H9 (cell line): ENCODE results near the gene AQP9. TPM values are rescaled to one million over a fixed set of nuclear protein-coding genes. Genes with fewer than 3 reads are reported as not detected.

ENCODE experiments used
- DNase-seq: peaks from one replicate; pipeline ENCODE4 v3.0.0-alpha.2; 2017
- H2AFZ ChIP-seq: one replicate; pipeline ENCODE4 v1.6.1; 2013; ENCODE audit warnings: mild to moderate bottlenecking, low read length, control low read depth, moderate library complexity
- H2AK5ac ChIP-seq: 2 replicates; pipeline ENCODE4 v1.6.1; 2013; ENCODE audit warnings: low read length, control low read depth, mixed read lengths; ENCODE audit not compliant: insufficient read length
- H2BK120ac ChIP-seq: one replicate; pipeline ENCODE4 v1.6.1; 2013; ENCODE audit warnings: low read depth, mild to moderate bottlenecking, low read length, control low read depth, inconsistent platforms; ENCODE audit not compliant: poor library complexity, severe bottlenecking
- H2BK12ac ChIP-seq: 2 replicates; pipeline ENCODE4 v1.6.1; 2013; ENCODE audit warnings: low read length, control low read depth, mixed read lengths, low read depth; ENCODE audit not compliant: insufficient read length
- H2BK15ac ChIP-seq: 2 replicates; pipeline ENCODE4 v1.6.1; 2013; ENCODE audit warnings: low read depth, low read length, control low read depth
- H2BK20ac ChIP-seq: one replicate; pipeline ENCODE4 v1.6.1; 2013; ENCODE audit warnings: low read depth, mild to moderate bottlenecking, low read length, control low read depth, inconsistent platforms; ENCODE audit not compliant: poor library complexity, severe bottlenecking
- H2BK5ac ChIP-seq: 2 replicates; pipeline ENCODE4 v1.6.1; 2013; ENCODE audit warnings: low read length, control low read depth, mixed read lengths; ENCODE audit not compliant: insufficient read length
- H3K14ac ChIP-seq: 2 replicates; pipeline ENCODE4 v1.6.1; 2013; ENCODE audit warnings: low read length, control low read depth; ENCODE audit not compliant: insufficient read depth
- H3K18ac ChIP-seq: 2 replicates; pipeline ENCODE4 v1.6.1; 2013; ENCODE audit warnings: low read depth, mild to moderate bottlenecking, mixed read lengths, low read length, control low read depth; ENCODE audit not compliant: insufficient read length
- H3K23ac ChIP-seq: 2 replicates; pipeline ENCODE4 v1.6.1; 2013; ENCODE audit warnings: low read length, control low read depth, mixed read lengths, low read depth; ENCODE audit not compliant: insufficient read length
- H3K23me2 ChIP-seq: 2 replicates; pipeline ENCODE4 v1.6.1; 2013; ENCODE audit warnings: low read depth, mild to moderate bottlenecking, mixed read lengths, low read length, control low read depth; ENCODE audit not compliant: insufficient read length, poor library complexity, severe bottlenecking
- H3K27ac ChIP-seq: 2 replicates; pipeline ENCODE4 v1.5.1; 2013; ENCODE audit warnings: low read length, control low read depth, mixed read lengths, low read depth; ENCODE audit not compliant: insufficient read length
- H3K27me3 ChIP-seq: 2 replicates; pipeline ENCODE4 v1.6.1; 2013; ENCODE audit warnings: low read length, control low read depth, inconsistent platforms; ENCODE audit not compliant: insufficient read depth
- H3K4ac ChIP-seq: 2 replicates; pipeline ENCODE4 v1.6.1; 2013; ENCODE audit warnings: low read depth, mild to moderate bottlenecking, control low read depth, inconsistent platforms, low read length, moderate library complexity
- H3K4me1 ChIP-seq: 2 replicates; pipeline ENCODE4 v1.6.1; 2013; ENCODE audit warnings: low read length, control low read depth, inconsistent platforms; ENCODE audit not compliant: insufficient read depth
- H3K4me2 ChIP-seq: 2 replicates; pipeline ENCODE4 v1.6.1; 2013; ENCODE audit warnings: low read length, control low read depth, mixed read lengths; ENCODE audit not compliant: insufficient read length, insufficient read depth
- H3K56ac ChIP-seq: 2 replicates; pipeline ENCODE4 v1.6.1; 2013; ENCODE audit warnings: low read depth, mild to moderate bottlenecking, mixed read lengths, low read length, control low read depth; ENCODE audit not compliant: insufficient read length
- H3K79me1 ChIP-seq: 2 replicates; pipeline ENCODE4 v1.6.1; 2013; ENCODE audit warnings: low read depth, mild to moderate bottlenecking, moderate library complexity, low read length, control low read depth, inconsistent platforms; ENCODE audit not compliant: insufficient read depth, poor library complexity, severe bottlenecking
- H3K79me2 ChIP-seq: 2 replicates; pipeline ENCODE4 v1.6.1; 2013; ENCODE audit warnings: low read length, control low read depth, inconsistent platforms; ENCODE audit not compliant: insufficient read depth
- H3K9ac ChIP-seq: 2 replicates; pipeline ENCODE4 v1.6.1; 2013; ENCODE audit warnings: low read length, control low read depth, mixed read lengths; ENCODE audit not compliant: insufficient read length; ENCODE audit errors: extremely low read depth
- H3K9me3 ChIP-seq: one replicate; pipeline ENCODE4 v1.6.1; 2013; ENCODE audit warnings: low read depth, low read length, inconsistent platforms; ENCODE audit not compliant: control insufficient read depth
- H3T11ph ChIP-seq: one replicate; pipeline ENCODE4 v1.6.1; 2013; ENCODE audit warnings: mild to moderate bottlenecking, low read length, control low read depth, inconsistent platforms
- H4K20me1 ChIP-seq: one replicate; pipeline ENCODE4 v1.6.1; 2013; ENCODE audit not compliant: control insufficient read depth, insufficient read length, insufficient read depth
- H4K5ac ChIP-seq: 2 replicates; pipeline ENCODE4 v1.6.1; 2013; ENCODE audit warnings: low read depth, mild to moderate bottlenecking, mixed read lengths, low read length, control low read depth; ENCODE audit not compliant: insufficient read length
- H4K8ac ChIP-seq: replicated peaks from 2 replicates; pipeline ENCODE4 v1.6.1; 2013; ENCODE audit warnings: low read length, control low read depth, mixed read lengths, low read depth; ENCODE audit not compliant: insufficient read length
- H4K91ac ChIP-seq: 2 replicates; pipeline ENCODE4 v1.6.1; 2013; ENCODE audit warnings: low read depth, mild to moderate bottlenecking, moderate library complexity, mixed read lengths, low read length, control low read depth; ENCODE audit not compliant: insufficient read length
- H3K27ac Mint-ChIP-seq, 3 experiments: 2 replicates in 2 of 3; 3 replicates in 1 of 3; pipeline ENCODE4 v1.8.0; 2020 to 2021; ENCODE audit warnings: mixed read lengths in 3 of 3, mild to moderate bottlenecking in 1 of 3, moderate library complexity in 1 of 3
- H3K27me3 Mint-ChIP-seq: 2 replicates; pipeline ENCODE4 v1.8.0; 2021; ENCODE audit warnings: low read depth, mild to moderate bottlenecking, moderate library complexity, mixed read lengths
- H3K36me3 Mint-ChIP-seq, 3 experiments: 2 replicates in 2 of 3; 3 replicates in 1 of 3; pipeline ENCODE4 v1.8.0; 2020 to 2021; ENCODE audit warnings: low read depth in 3 of 3, mixed read lengths in 3 of 3; ENCODE audit not compliant: insufficient read depth in 1 of 3
- H3K4me1 Mint-ChIP-seq, 2 experiments: 2 replicates each; pipeline ENCODE4 v1.8.0; 2020; ENCODE audit warnings: mixed read lengths in 2 of 2
- H3K4me3 Mint-ChIP-seq, 2 experiments: 2 replicates in 1 of 2; 3 replicates in 1 of 2; pipeline ENCODE4 v1.8.0; 2020 to 2021; ENCODE audit warnings: mild to moderate bottlenecking in 2 of 2, mixed read lengths in 2 of 2, moderate library complexity in 1 of 2
- H3K9me3 Mint-ChIP-seq, 2 experiments: 2 replicates in 1 of 2; 3 replicates in 1 of 2; pipeline ENCODE4 v1.8.0; 2020; ENCODE audit warnings: mild to moderate bottlenecking in 2 of 2, mixed read lengths in 2 of 2, moderate library complexity in 1 of 2
- total RNA-seq: library from RNA; stranded (reverse); gene quantifications from 2 replicates; pipeline ENCODE4 v1.2.1, GENCODE V29; 2021
- TF ChIP-seq, protein P1 (sequence below): fragments of 200-600 bp; sonication (generic); conservative IDR thresholded peaks from 3 replicates; pipeline ENCODE4 v1.8.0; 2021; ENCODE audit warnings: antibody characterized with exemption, mild to moderate bottlenecking

Gene AQP9
- total RNA-seq, 1 experiment from 2014 or later = not detected

DNA sequence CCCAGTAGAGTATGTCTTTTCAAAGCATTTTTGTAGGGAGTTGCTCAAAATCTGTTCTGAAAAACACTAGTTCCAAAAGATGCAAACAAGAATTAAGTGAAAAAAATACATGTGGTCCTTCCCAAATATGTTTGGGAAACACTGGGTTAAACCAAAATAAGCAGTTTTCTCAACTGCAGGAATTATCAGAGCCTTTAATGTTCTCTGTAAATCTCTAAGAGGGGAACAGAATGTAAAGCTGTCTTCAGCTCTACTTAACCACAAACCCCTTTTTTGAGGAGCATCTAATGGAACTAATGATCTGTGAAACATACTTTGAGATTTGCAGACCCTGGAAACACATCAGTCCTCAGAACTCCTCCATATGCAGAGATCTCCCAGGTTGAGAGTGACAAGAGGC lies 9.9 kb downstream of the AQP9 start:
- Histone ChIP-seq H3K27ac (no peak overlapping the region), H2AK5ac (no peak overlapping the region), H3K79me1 (no peaks in the 10 kb centered on the region), H3K4me2 (no peak overlapping the region), H4K20me1 (no peaks in the 10 kb centered on the region), H3K4ac (no peak overlapping the region), H3K56ac (no peak overlapping the region), H4K5ac (no peak overlapping the region), H2BK12ac (no peak overlapping the region), H3K14ac (no peak overlapping the region), H3K23me2 (no peaks in the 10 kb centered on the region), H3K18ac (no peak overlapping the region), H3K27me3 (no peaks in the 10 kb centered on the region), H3K9me3 (no peaks in the 10 kb centered on the region), H2BK120ac (no peak overlapping the region), H4K8ac (no peak overlapping the region), H3K79me2 (no peaks in the 10 kb centered on the region), H3K9ac (no peak overlapping the region), H3K4me1 (no peaks in the 10 kb centered on the region), H4K91ac (no peak overlapping the region), H3T11ph (no peak overlapping the region), H2BK15ac (no peak overlapping the region), H3K23ac (no peak overlapping the region), H2BK5ac (no peak overlapping the region), H2BK20ac (no peak overlapping the region), H2AFZ (no peak overlapping the region)
- Mint-ChIP-seq H3K4me3 (no peak overlapping the region), H3K9me3 (no peaks in the 10 kb centered on the region), H3K36me3 (no peaks in the 10 kb centered on the region), H3K27ac (no peak overlapping the region), H3K27me3 (no peaks in the 10 kb centered on the region), H3K4me1 (no peaks in the 10 kb centered on the region)
- TF ChIP-seq, protein P1, sequence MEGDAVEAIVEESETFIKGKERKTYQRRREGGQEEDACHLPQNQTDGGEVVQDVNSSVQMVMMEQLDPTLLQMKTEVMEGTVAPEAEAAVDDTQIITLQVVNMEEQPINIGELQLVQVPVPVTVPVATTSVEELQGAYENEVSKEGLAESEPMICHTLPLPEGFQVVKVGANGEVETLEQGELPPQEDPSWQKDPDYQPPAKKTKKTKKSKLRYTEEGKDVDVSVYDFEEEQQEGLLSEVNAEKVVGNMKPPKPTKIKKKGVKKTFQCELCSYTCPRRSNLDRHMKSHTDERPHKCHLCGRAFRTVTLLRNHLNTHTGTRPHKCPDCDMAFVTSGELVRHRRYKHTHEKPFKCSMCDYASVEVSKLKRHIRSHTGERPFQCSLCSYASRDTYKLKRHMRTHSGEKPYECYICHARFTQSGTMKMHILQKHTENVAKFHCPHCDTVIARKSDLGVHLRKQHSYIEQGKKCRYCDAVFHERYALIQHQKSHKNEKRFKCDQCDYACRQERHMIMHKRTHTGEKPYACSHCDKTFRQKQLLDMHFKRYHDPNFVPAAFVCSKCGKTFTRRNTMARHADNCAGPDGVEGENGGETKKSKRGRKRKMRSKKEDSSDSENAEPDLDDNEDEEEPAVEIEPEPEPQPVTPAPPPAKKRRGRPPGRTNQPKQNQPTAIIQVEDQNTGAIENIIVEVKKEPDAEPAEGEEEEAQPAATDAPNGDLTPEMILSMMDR = no peak
- DNase-seq = no peak
